AG09319 (cell line): ENCODE data around the gene WASF3.
"Not testable (repeated sequence)": the region's sequence is repeated elsewhere in the genome, so short reads cannot be mapped to it uniquely, and the experiment has no call there.

Experiments
- DNase-seq: peaks from one replicate; pipeline ENCODE4 v3.0.0-alpha.2; 2010; ENCODE audit warnings: low read depth; ENCODE audit errors: extremely low read depth
- CTCF ChIP-seq: IDR thresholded peaks from 2 replicates; pipeline ENCODE4 v1.5.1; 2011; ENCODE audit warnings: low read depth, mild to moderate bottlenecking, inconsistent platforms, low read length, moderate library complexity

WASF3 gene

GRCh38 chr13:26718872-26719271 is 161.4 kb downstream of the WASF3 start:
- DNase-seq: no peak
- no peak for TF ChIP-seq CTCF

- no peak for DNase-seq
- TF ChIP-seq CTCF: no peak; the same call in none of the 2 replicates
Measured at GRCh38 chr13:26719356-26719945, 162.0 kb downstream of the WASF3 start.

- no peak for TF ChIP-seq CTCF
Measured at GRCh38 chr13:26721251-26722121, 164.0 kb downstream of the WASF3 start.

GRCh38 chr13:26722321-26722720 is 164.8 kb downstream of the WASF3 start:
- no peak for TF ChIP-seq CTCF
- no peak for DNase-seq

More at GRCh38 chr13:26721251-26722121, 164.0 kb downstream of the WASF3 start:
- no peak for DNase-seq

- not testable (repeated sequence) for DNase-seq
Measured at GRCh38 chr13:26723620-26724019, 166.1 kb downstream of the WASF3 start.

- no peak for DNase-seq
- TF ChIP-seq CTCF: no peak
Measured at GRCh38 chr13:26726684-26727083, 169.2 kb downstream of the WASF3 start.

GRCh38 chr13:26727122-26727521 is 169.6 kb downstream of the WASF3 start:
- TF ChIP-seq CTCF: no peak
- no peak for DNase-seq
